ENCODE data around the gene VPS13D. TPM values are rescaled to one million over a fixed set of nuclear protein-coding genes. Genes with fewer than 3 reads are reported as not detected.

VPS13D gene
- total and polyA plus RNA-seq, 5 experiments from 2014 or later = 5.3 to 64.9 (median 7.5) TPM

Small RNA genes within 50 kb of the gene (microRNA-seq; reads per million reads assigned to microRNA genes)
- gene MIR4632 (ENCODE audit: borderline microRNAs expressed) = not detected

Other genes starting within 250 kb of the VPS13D start
- gene MFN2, start 249.6 kb upstream of the VPS13D start, total RNA-seq = 10 to 100 TPM; 47.1 to 49.9 TPM
- 10 to 100 TPM; 29.1 to 38.0 (median 29.5) TPM for gene MFN2, start 249.6 kb upstream of the VPS13D start, polyA plus RNA-seq
- 10 to 100 TPM; 31.1 to 32.4 TPM for gene MIIP, start 210.5 kb upstream of the VPS13D start, total RNA-seq
- 10 to 100 TPM; 19.9 to 26.3 (median 22.1) TPM for gene MIIP, start 210.5 kb upstream of the VPS13D start, polyA plus RNA-seq
- gene TNFRSF8, start 166.7 kb upstream of the VPS13D start, total RNA-seq = not detected
- gene TNFRSF8, start 166.7 kb upstream of the VPS13D start, polyA plus RNA-seq = not detected
- gene TNFRSF1B, start 63.0 kb upstream of the VPS13D start, total RNA-seq = 10 to 100 TPM; 16.5 to 18.4 TPM
- 10 to 100 TPM; 19.7 to 64.6 (median 21.8) TPM for gene TNFRSF1B, start 63.0 kb upstream of the VPS13D start, polyA plus RNA-seq